Mesenchymal stem cell (in vitro differentiated cells and primary cell): ENCODE measurements around the gene TRPM8.

Source experiments
- DNase-seq: peaks from one replicate; pipeline ENCODE4 v3.0.0-alpha.2; 2013
- H2AFZ ChIP-seq: one replicate; pipeline ENCODE4 v1.6.1; 2013; ENCODE audit warnings: low read depth, mild to moderate bottlenecking, control low read depth, inconsistent platforms, low read length, moderate library complexity
- H2AK5ac ChIP-seq: 2 replicates; pipeline ENCODE4 v1.6.1; 2013; ENCODE audit warnings: low read length, moderate library complexity, mild to moderate bottlenecking, inconsistent platforms; ENCODE audit not compliant: severe bottlenecking
- H2BK120ac ChIP-seq: one replicate; pipeline ENCODE4 v1.6.1; 2013; ENCODE audit warnings: low read depth, mild to moderate bottlenecking, inconsistent platforms, low read length, moderate library complexity
- H2BK12ac ChIP-seq, 2 experiments: one replicate each; pipeline ENCODE4 v1.6.1; 2013; ENCODE audit warnings: inconsistent platforms in 2 of 2, low read length in 2 of 2, mild to moderate bottlenecking in 2 of 2, moderate library complexity in 2 of 2, control low read depth in 1 of 2
- H2BK15ac ChIP-seq: one replicate; pipeline ENCODE4 v1.6.1; 2013; ENCODE audit warnings: mild to moderate bottlenecking, low read depth, inconsistent platforms; ENCODE audit not compliant: poor library complexity, severe bottlenecking
- H2BK5ac ChIP-seq: 2 replicates; pipeline ENCODE4 v1.6.1; 2013; ENCODE audit warnings: low read depth, mild to moderate bottlenecking, low read length, control low read depth, inconsistent platforms; ENCODE audit not compliant: poor library complexity, severe bottlenecking
- H3K14ac ChIP-seq, 2 experiments: one replicate each; pipeline ENCODE4 v1.6.1; 2013; ENCODE audit warnings: inconsistent platforms in 2 of 2, low read length in 2 of 2, control low read depth in 1 of 2, mild to moderate bottlenecking in 1 of 2, moderate library complexity in 1 of 2
- H3K18ac ChIP-seq, 2 experiments: one replicate each; pipeline ENCODE4 v1.6.1; 2013; ENCODE audit warnings: inconsistent platforms in 2 of 2, low read length in 2 of 2, control low read depth in 1 of 2, low read depth in 1 of 2, mild to moderate bottlenecking in 1 of 2
- H3K23ac ChIP-seq, 2 experiments: one replicate each; pipeline ENCODE4 v1.6.1; 2013; ENCODE audit warnings: inconsistent platforms in 2 of 2, low read length in 2 of 2, mild to moderate bottlenecking in 2 of 2, moderate library complexity in 2 of 2, control low read depth in 1 of 2
- H3K27ac ChIP-seq: 2 replicates; pipeline ENCODE4 v1.5.1; 2013; ENCODE audit warnings: mild to moderate bottlenecking, moderate library complexity, low read length, control low read depth, inconsistent platforms; ENCODE audit not compliant: poor library complexity, severe bottlenecking
- H3K27me3 ChIP-seq, 2 experiments: 2 replicates each; pipeline versions ENCODE4 v1.6.1 to v1.7.0; 2013; ENCODE audit warnings: low read length in 2 of 2, mild to moderate bottlenecking in 2 of 2, moderate library complexity in 2 of 2, control low read depth in 1 of 2, inconsistent platforms in 1 of 2; ENCODE audit not compliant: control insufficient read depth in 1 of 2, insufficient read depth in 1 of 2
- H3K36me3 ChIP-seq, 2 experiments: 2 replicates each; pipeline versions ENCODE4 v1.6.1 to v1.7.0; 2013; ENCODE audit warnings: low read length in 2 of 2, control low read depth in 1 of 2, inconsistent platforms in 1 of 2, low read depth in 1 of 2, mild to moderate bottlenecking in 1 of 2; ENCODE audit not compliant: insufficient read depth in 2 of 2, control insufficient read depth in 1 of 2
- H3K4ac ChIP-seq, 2 experiments: one replicate each; pipeline ENCODE4 v1.6.1; 2013; ENCODE audit warnings: inconsistent platforms in 2 of 2, low read length in 2 of 2, mild to moderate bottlenecking in 2 of 2, moderate library complexity in 2 of 2, control low read depth in 1 of 2, low read depth in 1 of 2
- H3K4me1 ChIP-seq: 2 replicates; pipeline ENCODE4 v1.6.1; 2013; ENCODE audit warnings: low read depth, low read length, control low read depth; ENCODE audit not compliant: control insufficient read depth, insufficient read depth
- H3K4me2 ChIP-seq: 2 replicates; pipeline ENCODE4 v1.6.1; 2013; ENCODE audit warnings: low read length, mild to moderate bottlenecking, inconsistent platforms; ENCODE audit not compliant: poor library complexity, severe bottlenecking
- H3K4me3 ChIP-seq, 2 experiments: 2 replicates each; pipeline versions ENCODE4 v1.5.1 to v1.7.0; 2013; ENCODE audit warnings: low read length in 2 of 2, mild to moderate bottlenecking in 2 of 2, control low read depth in 1 of 2, low read depth in 1 of 2; ENCODE audit not compliant: insufficient read depth in 1 of 2
- H3K79me1 ChIP-seq: replicated peaks from 2 replicates; pipeline ENCODE4 v1.6.1; 2013; ENCODE audit warnings: mild to moderate bottlenecking, control low read depth, low read length, inconsistent platforms; ENCODE audit not compliant: poor library complexity, severe bottlenecking
- H3K9ac ChIP-seq: 2 replicates; pipeline ENCODE4 v1.7.0; 2013; ENCODE audit warnings: mild to moderate bottlenecking, low read length, moderate library complexity
- H3K9me3 ChIP-seq: 2 replicates; pipeline ENCODE4 v1.7.0; 2013; ENCODE audit warnings: mild to moderate bottlenecking, low read length; ENCODE audit not compliant: control insufficient read depth
- H4K8ac ChIP-seq: one replicate; pipeline ENCODE4 v1.6.1; 2013; ENCODE audit warnings: inconsistent platforms, mild to moderate bottlenecking, low read length, moderate library complexity
- H4K91ac ChIP-seq: one replicate; pipeline ENCODE4 v1.6.1; 2013; ENCODE audit warnings: mild to moderate bottlenecking, low read length, inconsistent platforms
- WGBS: methylation state at CpG from one replicate; pipeline ENCODE4 v1.1.7; 2013; ENCODE audit warnings: mixed read lengths; 5-methylcytosine and 5-hydroxymethylcytosine counted together

TRPM8 gene

GRCh38 chr2:233980955-233981561, 63.9 kb downstream of the TRPM8 start:
- Histone ChIP-seq H3K18ac (no peak overlapping the region), H2AK5ac (peak overlapping the region; percentile 100), H3K9ac (no peak overlapping the region), H3K23ac (no peak overlapping the region), H3K14ac (no peak overlapping the region), H3K4ac (no peak overlapping the region), H3K27ac (peak overlapping the region; percentile 100), H3K36me3 (peaks cover 0 to 5% of the 10 kb centered on the region in 2 experiments), H2BK15ac (no peak overlapping the region), H3K9me3 (no peaks in the 10 kb centered on the region), H3K4me3 (no peak overlapping the region), H2BK5ac (peak overlapping the region; percentile 99), H2BK120ac (no peak overlapping the region), H4K91ac (no peak overlapping the region), H2AFZ (no peak overlapping the region), H3K79me1 (peaks cover 11% of the 10 kb centered on the region), H2BK12ac (no peak overlapping the region), H3K27me3 (no peaks in the 10 kb centered on the region), H4K8ac (no peak overlapping the region), H3K4me1 (peaks cover 19% of the 10 kb centered on the region), H3K4me2 (no peak overlapping the region)
- WGBS = 93% methylated on average over 4 of the region's 5 CpGs
- no peak for DNase-seq

GRCh38 chr2:233981574-233982420, 64.6 kb downstream of the TRPM8 start:
- H3K18ac ChIP-seq = no peak overlapping the region
- H3K4me1 ChIP-seq = peaks cover 16% of the 10 kb centered on the region
- peaks cover 0 to 5% of the 10 kb centered on the region in 2 experiments for H3K36me3 ChIP-seq
- H2BK120ac ChIP-seq = no peak overlapping the region
- H2BK5ac ChIP-seq = peak overlapping the region; percentile 99
- peak overlapping the region; percentile 76 for H3K9ac ChIP-seq
- 84% methylated on average over 7 of the region's 9 CpGs for WGBS
- no peak overlapping the region for H2AFZ ChIP-seq
- peak overlapping the region; percentile 100 for H3K27ac ChIP-seq
- no peak overlapping the region for H4K91ac ChIP-seq
- no peak overlapping the region for H3K4me2 ChIP-seq
- H3K14ac ChIP-seq = no peak overlapping the region
- no peak overlapping the region for H3K4ac ChIP-seq
- no peaks in the 10 kb centered on the region for H3K9me3 ChIP-seq
- H2BK15ac ChIP-seq = no peak overlapping the region
- no peaks in the 10 kb centered on the region for H3K27me3 ChIP-seq
- peak overlapping the region; percentile 100 for H2AK5ac ChIP-seq
- H3K23ac ChIP-seq = no peak overlapping the region
- no peak overlapping the region for H3K4me3 ChIP-seq
- no peak overlapping the region for H4K8ac ChIP-seq
- H2BK12ac ChIP-seq = no peak overlapping the region
- H3K79me1 ChIP-seq = peaks cover 9% of the 10 kb centered on the region
- DNase-seq = no peak

GRCh38 chr2:233982421-233983121, 65.4 kb downstream of the TRPM8 start:
- Histone ChIP-seq H3K4me1 (peaks cover 13% of the 10 kb centered on the region), H3K4ac (no peak overlapping the region), H3K27ac (peak overlapping the region; percentile 100), H3K9ac (peak overlapping the region; percentile 76), H2BK120ac (no peak overlapping the region), H3K23ac (no peak overlapping the region), H3K14ac (no peak overlapping the region), H3K36me3 (peaks cover 0 to 5% of the 10 kb centered on the region in 2 experiments), H4K8ac (peak overlapping the region; percentile 19), H3K4me2 (no peak overlapping the region), H3K79me1 (peaks cover 9% of the 10 kb centered on the region), H3K18ac (no peak overlapping the region), H2BK5ac (peak overlapping the region; percentile 98), H3K4me3 (no peak overlapping the region), H2AFZ (no peak overlapping the region), H3K27me3 (no peaks in the 10 kb centered on the region), H3K9me3 (no peaks in the 10 kb centered on the region), H2BK15ac (no peak overlapping the region), H4K91ac (peak overlapping the region; percentile 22), H2BK12ac (peak overlapping the region in 1 of 2 experiments; percentile 51), H2AK5ac (peak overlapping the region; percentile 95)
- whole genome bisulfite sequencing = 81% methylated on average over 11 of the region's 13 CpGs
- DNase-seq = peak; percentile 84

GRCh38 chr2:233983445-233983844, 66.3 kb downstream of the TRPM8 start:
- Histone ChIP-seq H3K23ac (no peak overlapping the region), H3K79me1 (peaks cover 9% of the 10 kb centered on the region)
- WGBS = 95% methylated on average over 6 of the region's 6 CpGs

More at GRCh38 chr2:233983445-233983844, 66.3 kb downstream of the TRPM8 start:
- Histone ChIP-seq H3K27ac (peak overlapping the region; percentile 100), H2AK5ac (peak overlapping the region; percentile 50), H3K14ac (no peak overlapping the region), H3K9ac (no peak overlapping the region), H3K9me3 (no peaks in the 10 kb centered on the region), H3K4ac (no peak overlapping the region), H2BK5ac (no peak overlapping the region), H3K4me2 (no peak overlapping the region), H3K27me3 (no peaks in the 10 kb centered on the region), H2AFZ (no peak overlapping the region), H3K36me3 (peaks cover 0 to 5% of the 10 kb centered on the region in 2 experiments), H4K8ac (no peak overlapping the region), H3K4me1 (peaks cover 13% of the 10 kb centered on the region), H3K18ac (no peak overlapping the region), H4K91ac (no peak overlapping the region), H2BK120ac (no peak overlapping the region), H3K4me3 (no peak overlapping the region), H2BK12ac (no peak overlapping the region), H2BK15ac (no peak overlapping the region)
- DNase-seq = no peak
